Measurements from ENCODE around the gene VSTM2L. TPM values are rescaled to one million over a fixed set of nuclear protein-coding genes. Genes with fewer than 3 reads are reported as not detected.
A peak's percentile ranks its signal among the peaks of the same experiment; 100 is the strongest.

The VSTM2L gene
- total and polyA plus RNA-seq, 2 of the 13 experiments (the other 11 are each of a cell fraction or from before 2014, with no cell fraction given), result not detected

DNA sequence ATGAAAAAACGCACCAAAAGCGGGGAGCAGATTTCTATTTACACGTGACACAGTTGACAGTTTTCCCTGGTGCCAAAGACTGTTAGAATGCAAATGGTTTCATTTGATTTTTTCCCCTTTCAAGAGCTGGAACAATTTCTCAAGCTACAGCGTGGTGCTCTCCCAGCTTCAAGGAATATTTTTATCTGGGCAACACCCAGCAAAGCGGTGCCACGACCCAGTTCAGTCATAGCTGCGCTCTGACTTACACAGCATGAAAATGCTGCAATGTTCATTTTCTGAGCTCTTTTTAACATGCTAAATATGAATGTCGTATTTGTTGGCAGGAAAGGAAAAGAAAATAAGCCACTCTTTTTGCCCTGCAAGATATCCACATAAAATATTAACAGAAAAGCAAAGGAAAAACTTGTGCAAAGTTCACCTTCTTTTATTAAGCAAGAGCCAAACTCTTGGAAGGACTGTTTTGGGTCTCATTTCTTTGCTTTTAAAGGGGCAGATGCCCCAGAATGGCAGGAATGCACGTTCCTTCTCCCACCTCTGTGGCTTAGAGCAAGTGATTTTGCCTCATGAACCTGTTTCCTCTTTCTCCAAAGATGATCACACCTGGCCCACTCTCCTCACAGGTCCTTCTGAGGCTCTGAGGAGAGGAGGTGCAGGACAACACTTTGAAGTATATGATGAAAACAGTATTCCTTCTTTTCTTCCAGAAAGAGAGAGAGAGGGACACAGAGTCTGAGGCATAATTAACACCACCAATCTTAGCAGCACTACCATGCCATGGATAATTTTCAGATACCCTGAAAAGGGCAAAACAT lies 83.3 kb downstream of the VSTM2L start:
- H2AFZ ChIP-seq (ENCODE audit: low read length), result no peak overlapping the region
- ATAC-seq, result peak; percentile 0; the same call in 1 of the 3 replicates
- peaks cover 12 to 38% of the 10 kb centered on the region in 2 experiments for H3K36me3 ChIP-seq (replicated peaks in 1 of 2; ENCODE audit: control insufficient read depth in 1 of 2, insufficient read depth in 2 of 2, low read length in 2 of 2)
- intact Hi-C loops (cut with micrococcal nuclease; ENCODE audit: unreplicated experiment) (no loop called here), in situ Hi-C loops (cut with HindIII; ENCODE audit: extremely low pct_ligation_motif_present, low pct_unique_long_range_greater_than_20kb) (no loop called here)
- BruUV-seq (replicated peaks), result no TSS peak
- peak overlapping the region; percentile 35; the same call in 1 of the 2 replicates for H3K9ac ChIP-seq (ENCODE audit: insufficient read depth, low read depth, low read length)
- peak overlapping the region in 1 of 3 experiments; percentile 27; a peak in 1 of 6 replicates for H3K4me3 ChIP-seq (replicated peaks in 1 of 3; ENCODE audit: insufficient read depth in 1 of 3, low read depth in 2 of 3, low read length in 3 of 3)
- no peaks in the 10 kb centered on the region for H4K20me1 ChIP-seq (ENCODE audit: insufficient read depth, low read length)
- peak overlapping the region; percentile 61 for H3K4me2 ChIP-seq (ENCODE audit: low read depth, low read length)
- ChIA-PET POLR2A (interaction anchor here (0.8 to 1.3 kb wide), 6 partner anchors 8 to 808 kb away, joined by 3 to 5 read pairs (median 4); partner anchors contain the start of genes MANBAL and TTI1), CTCF (ENCODE audit: low intra/inter-chr PET ratio, low total read pairs) (no interaction called here)
- H3K27ac ChIP-seq (ENCODE audit: extremely low read length, insufficient read depth, low read length), result peak overlapping the region; percentile 62
- H3K4me1 ChIP-seq (ENCODE audit: insufficient read depth, low read length), result peaks cover 68% of the 10 kb centered on the region
- FAIRE-seq, result no peak
- WGBS (ENCODE audit: low lambda C conversion rate), result 41% methylated on average over 9 of the region's 9 CpGs
- no peaks in the 10 kb centered on the region for H3K79me2 ChIP-seq (ENCODE audit: insufficient read depth, low read length)
- DNase-seq (ENCODE audit: low spot score), result no peak
- H3K27me3 ChIP-seq (ENCODE audit: control insufficient read depth in 1 of 2, insufficient read depth in 2 of 2, low read length in 2 of 2), result no peaks in the 10 kb centered on the region
- H3K9me3 ChIP-seq (ENCODE audit: low read length), result no peaks in the 10 kb centered on the region
- TF ChIP-seq ZNF136 (CRISPR knock-in tag; IDR thresholded peaks at IDR 0.05; ENCODE audit: low read depth) (0 out of 2 replicates have a peak, but pooled peaks have one; percentile 46), SOX6 (IDR thresholded peaks at IDR 0.05) (no peak), SOX6 (CRISPR knock-in tag; IDR thresholded peaks at IDR 0.05) (0 out of 2 replicates have a peak, but pooled peaks have one; percentile 27), ZNF543 (CRISPR knock-in tag; IDR thresholded peaks at IDR 0.05) (0 out of 2 replicates have a peak, but pooled peaks have one; percentile 36), HNF4A (CRISPR knock-in tag; IDR thresholded peaks at IDR 0.05) (peak; percentile 79), KDM5A (IDR thresholded peaks at IDR 0.05; ENCODE audit: borderline replicate concordance, low read length) (no peak), GTF3A (CRISPR knock-in tag; conservative IDR thresholded peaks at IDR 0.05) (peak; percentile 78; the same call in 1 of the 2 replicates), KLF12 (CRISPR knock-in tag; IDR thresholded peaks at IDR 0.05; ENCODE audit: borderline replicate concordance) (peak; percentile 47; the same call in 1 of the 2 replicates), BCL6 (CRISPR knock-in tag; IDR thresholded peaks at IDR 0.05) (peak; percentile 57; the same call in 1 of the 2 replicates), PRPF4 (IDR thresholded peaks at IDR 0.05; ENCODE audit: low read depth, low read length, poor library complexity, severe bottlenecking) (peak; percentile 12), ZBTB3 (CRISPR knock-in tag; IDR thresholded peaks at IDR 0.05; ENCODE audit: borderline replicate concordance, low read depth) (no peak), CEBPB (IDR thresholded peaks at IDR 0.05; ENCODE audit: borderline replicate concordance, low read depth, low read length) (peak; percentile 12; the same call in 1 of the 2 replicates), SIN3B (IDR thresholded peaks at IDR 0.05; ENCODE audit: low read length) (no peak), JDP2 (CRISPR knock-in tag; IDR thresholded peaks at IDR 0.05; ENCODE audit: borderline replicate concordance) (no peak), NFIC (IDR thresholded peaks at IDR 0.05; ENCODE audit: low read length) (peak; percentile 50; the same call in 1 of the 2 replicates), PTBP1 (IDR thresholded peaks at IDR 0.05; ENCODE audit: low read depth, low read length, poor library complexity, severe bottlenecking) (no peak), ZNF331 (CRISPR knock-in tag; IDR thresholded peaks at IDR 0.05) (no peak)
- TF ChIP-seq, protein P1, sequence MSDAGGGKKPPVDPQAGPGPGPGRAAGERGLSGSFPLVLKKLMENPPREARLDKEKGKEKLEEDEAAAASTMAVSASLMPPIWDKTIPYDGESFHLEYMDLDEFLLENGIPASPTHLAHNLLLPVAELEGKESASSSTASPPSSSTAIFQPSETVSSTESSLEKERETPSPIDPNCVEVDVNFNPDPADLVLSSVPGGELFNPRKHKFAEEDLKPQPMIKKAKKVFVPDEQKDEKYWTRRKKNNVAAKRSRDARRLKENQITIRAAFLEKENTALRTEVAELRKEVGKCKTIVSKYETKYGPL (CRISPR knock-in tag; IDR thresholded peaks at IDR 0.05), result no peak
- TF ChIP-seq, protein P2, sequence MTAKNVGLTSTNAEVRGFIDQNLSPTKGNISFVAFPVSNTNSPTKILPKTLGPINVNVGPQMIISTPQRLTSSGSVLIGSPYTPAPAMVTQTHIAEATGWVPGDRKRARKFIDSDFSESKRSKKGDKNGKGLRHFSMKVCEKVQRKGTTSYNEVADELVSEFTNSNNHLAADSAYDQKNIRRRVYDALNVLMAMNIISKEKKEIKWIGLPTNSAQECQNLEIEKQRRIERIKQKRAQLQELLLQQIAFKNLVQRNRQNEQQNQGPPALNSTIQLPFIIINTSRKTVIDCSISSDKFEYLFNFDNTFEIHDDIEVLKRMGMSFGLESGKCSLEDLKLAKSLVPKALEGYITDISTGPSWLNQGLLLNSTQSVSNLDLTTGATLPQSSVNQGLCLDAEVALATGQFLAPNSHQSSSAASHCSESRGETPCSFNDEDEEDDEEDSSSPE (CRISPR knock-in tag; IDR thresholded peaks at IDR 0.05), result 0 out of 2 replicates have a peak, but pooled peaks have one; percentile 10

Measured in HepG2 (cell line).